NCI-H748 (cell line): ENCODE data around the gene FCHSD2.
"Not testable (repeated sequence)": the region's sequence is repeated elsewhere in the genome, so short reads cannot be mapped to it uniquely, and the experiment has no call there.

ENCODE experiments used
- DNase-seq: peaks from one replicate; lab custom pipeline; 2025; ENCODE audit not compliant: unreplicated experiment; lab: John Stamatoyannopoulos, UW

Gene FCHSD2

GRCh38 chr11:73072935-73073481 lies 69.1 kb downstream of the FCHSD2 start:
- peak; percentile 56 for DNase-seq

- DNase-seq, result no peak
These were observed 71.5 kb downstream of the FCHSD2 start for GRCh38 chr11:73070653-73071052.

DNA sequence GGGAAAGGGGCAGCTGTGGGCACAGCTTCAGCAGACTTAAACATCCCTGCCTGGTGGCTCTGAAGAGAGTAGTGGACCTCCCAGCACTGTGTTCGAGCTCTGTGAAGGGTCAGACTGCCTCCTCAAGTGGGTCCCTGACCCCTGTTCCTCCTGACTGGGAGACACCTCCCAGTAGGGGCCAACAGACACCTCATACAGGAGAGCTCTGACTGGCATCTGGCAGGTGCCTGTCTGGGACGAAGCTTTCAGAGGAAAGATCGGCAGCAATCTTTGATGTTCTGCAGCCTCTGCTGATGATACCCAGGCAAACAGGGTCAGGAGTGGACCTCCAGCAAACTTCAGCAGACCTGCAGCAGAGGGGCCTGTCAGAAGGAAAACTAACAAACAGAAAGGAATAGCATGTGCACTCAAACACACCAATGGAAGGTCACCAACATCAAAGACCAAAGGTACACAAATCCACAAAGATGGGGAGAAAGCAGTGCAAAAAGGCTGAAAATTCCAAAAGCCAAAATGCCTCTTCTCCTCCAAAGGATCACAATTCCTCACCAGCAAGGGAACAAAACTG lies 80.2 kb downstream of the FCHSD2 start:
- not testable (repeated sequence) for DNase-seq

DNA sequence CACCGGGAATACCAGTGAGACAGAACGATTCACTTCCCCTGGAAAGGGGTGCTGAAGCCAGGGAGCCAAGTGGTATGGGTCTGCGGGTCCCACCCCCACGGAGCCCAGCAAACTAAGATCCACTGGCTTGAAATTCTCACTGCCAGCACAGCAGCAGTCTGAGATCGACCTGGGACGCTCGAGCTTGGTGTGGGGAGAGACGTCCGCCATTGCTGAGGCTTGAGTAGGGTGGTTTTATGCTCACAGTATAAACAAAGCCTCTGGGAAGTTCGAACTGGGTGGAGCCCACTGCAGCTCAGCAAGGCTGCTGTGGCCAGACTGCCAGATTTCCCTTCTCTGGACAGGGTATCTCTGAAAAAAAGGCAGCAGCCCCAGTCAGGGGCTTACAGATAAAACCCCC lies 80.7 kb downstream of the FCHSD2 start:
- peak; percentile 35 for DNase-seq

DNA sequence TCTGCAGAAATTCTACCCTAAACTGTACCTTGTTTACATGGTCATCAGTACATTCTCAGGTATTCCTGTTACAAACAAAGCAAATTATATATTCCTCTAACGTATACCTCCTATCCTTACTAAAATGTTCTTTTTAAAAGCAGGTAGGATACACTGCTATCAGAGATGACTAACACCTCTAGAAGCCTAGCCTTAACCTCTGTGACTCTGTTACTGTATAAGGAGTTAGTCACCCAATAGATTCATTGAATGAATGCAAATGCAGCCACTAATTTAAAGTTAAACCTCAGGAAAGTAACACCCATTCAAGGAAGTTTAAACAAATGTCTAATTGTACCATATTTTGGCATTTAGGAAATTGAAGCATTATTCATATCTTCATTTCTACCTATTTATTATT lies 82.2 kb downstream of the FCHSD2 start:
- no peak for DNase-seq

GRCh38 chr11:73058989-73059674 lies 83.0 kb downstream of the FCHSD2 start:
- no peak for DNase-seq

- DNase-seq, result no peak
These were observed 86.3 kb downstream of the FCHSD2 start for GRCh38 chr11:73055655-73056354.

GRCh38 chr11:73055002-73055401 lies 87.1 kb downstream of the FCHSD2 start:
- no peak for DNase-seq

DNA sequence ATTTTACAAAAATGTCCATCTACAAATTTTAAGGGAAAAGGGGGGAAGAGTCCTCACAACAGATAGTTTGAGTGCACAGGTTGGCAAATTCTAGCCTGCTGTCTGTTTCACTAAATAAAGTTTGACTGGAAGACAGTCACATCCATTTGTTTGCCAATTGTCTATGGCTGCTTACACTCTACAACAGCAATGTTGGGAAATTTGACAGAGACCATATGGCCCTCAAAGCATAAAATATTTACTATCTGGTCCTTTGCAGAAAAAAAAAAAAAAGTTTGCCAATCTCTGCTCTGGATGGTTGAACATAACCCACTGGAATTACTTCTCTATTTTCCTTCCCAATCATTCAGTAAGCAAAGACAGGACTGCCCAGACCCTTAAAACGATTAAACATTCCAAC lies 88.2 kb downstream of the FCHSD2 start:
- no peak for DNase-seq

GRCh38 chr11:73048446-73048845 lies 93.7 kb downstream of the FCHSD2 start:
- no peak for DNase-seq

- peak; percentile 90 for DNase-seq
These were observed 94.2 kb downstream of the FCHSD2 start for GRCh38 chr11:73047773-73048371.

DNA sequence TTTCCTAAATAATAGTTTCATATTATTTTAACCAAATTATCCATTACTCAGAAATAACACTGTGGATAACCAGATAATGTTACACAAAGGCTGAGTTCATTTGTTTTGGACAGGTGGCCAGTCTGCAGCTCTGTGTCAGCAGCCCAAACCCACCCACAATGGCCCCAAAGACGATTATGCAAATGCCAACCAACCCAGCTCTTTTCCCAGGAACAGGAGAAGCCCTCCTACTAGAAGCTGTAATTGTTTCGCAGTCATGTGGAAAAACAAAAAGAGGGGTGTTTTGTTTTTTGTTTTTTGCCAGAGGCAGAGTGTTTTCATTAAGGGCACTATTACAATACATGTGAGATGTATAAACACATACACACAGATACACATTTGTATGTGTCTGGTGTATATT lies 102.1 kb downstream of the FCHSD2 start:
- peak; percentile 21 for DNase-seq

- DNase-seq, result no peak
These were observed 107.3 kb downstream of the FCHSD2 start for GRCh38 chr11:73034777-73035176.

GRCh38 chr11:73034331-73034730 lies 107.8 kb downstream of the FCHSD2 start:
- DNase-seq, result no peak

DNA sequence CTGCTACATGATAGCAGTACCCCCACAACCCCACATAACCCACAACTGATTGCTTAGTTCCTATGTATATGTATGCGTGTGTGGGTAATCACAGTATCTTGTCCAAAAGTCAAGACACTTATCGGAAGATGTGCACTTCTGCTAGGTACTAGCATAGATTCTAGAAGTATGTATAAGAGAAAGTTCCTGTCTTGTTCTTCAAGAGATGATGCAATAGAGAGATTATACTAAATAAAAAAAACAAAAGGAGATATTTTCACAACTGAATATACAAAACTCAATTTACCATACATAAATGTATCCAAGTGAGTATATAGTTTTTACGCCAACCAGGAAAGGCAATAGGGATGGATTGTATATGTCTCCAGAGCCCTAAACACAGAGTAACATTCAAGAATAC lies 112.0 kb downstream of the FCHSD2 start:
- DNase-seq, result no peak

- no peak for DNase-seq
These were observed 112.7 kb downstream of the FCHSD2 start for GRCh38 chr11:73029403-73029802.

GRCh38 chr11:73028611-73029010 lies 113.5 kb downstream of the FCHSD2 start:
- DNase-seq, result no peak

DNA sequence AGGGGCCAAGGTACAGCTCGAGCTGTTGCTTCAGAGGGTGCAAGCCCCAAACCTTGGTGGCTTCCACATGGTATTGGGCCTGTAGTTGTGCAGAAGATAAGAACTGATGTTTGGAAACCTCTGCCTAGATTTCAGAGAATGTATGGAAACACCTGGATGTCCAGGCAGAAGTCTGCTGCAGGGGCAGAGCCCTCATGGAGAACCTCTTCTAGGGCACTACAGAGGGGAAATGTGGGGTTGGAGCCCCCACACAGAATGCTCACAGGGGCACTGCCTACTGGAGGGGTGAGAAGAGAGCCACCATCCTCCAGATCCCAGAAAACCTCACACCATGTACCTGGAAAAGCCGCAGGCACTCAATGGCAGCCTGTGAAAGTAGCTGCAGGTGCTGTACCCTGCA lies 114.3 kb downstream of the FCHSD2 start:
- DNase-seq, result not testable (repeated sequence)

- no peak for DNase-seq
These were observed 117.5 kb downstream of the FCHSD2 start for GRCh38 chr11:73024639-73025038.

DNA sequence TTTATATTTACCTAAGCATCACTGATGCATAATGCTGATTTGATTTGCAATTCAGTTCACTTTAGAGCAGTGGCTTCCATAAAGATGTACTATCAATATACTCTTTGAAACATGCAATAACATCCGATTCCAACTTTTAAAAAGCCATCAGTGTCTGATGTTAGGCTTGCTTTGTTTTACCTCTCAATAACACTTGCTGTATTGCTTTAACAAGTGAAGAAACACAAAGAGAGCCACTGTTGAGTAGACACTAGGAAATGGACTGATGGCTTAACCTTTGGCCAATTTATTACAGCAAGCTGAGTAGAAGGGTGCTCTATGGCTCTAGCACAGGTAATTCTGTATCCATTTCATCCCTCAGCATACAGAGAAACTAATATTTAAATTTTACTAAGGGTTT lies 122.1 kb downstream of the FCHSD2 start:
- DNase-seq, result no peak

DNA sequence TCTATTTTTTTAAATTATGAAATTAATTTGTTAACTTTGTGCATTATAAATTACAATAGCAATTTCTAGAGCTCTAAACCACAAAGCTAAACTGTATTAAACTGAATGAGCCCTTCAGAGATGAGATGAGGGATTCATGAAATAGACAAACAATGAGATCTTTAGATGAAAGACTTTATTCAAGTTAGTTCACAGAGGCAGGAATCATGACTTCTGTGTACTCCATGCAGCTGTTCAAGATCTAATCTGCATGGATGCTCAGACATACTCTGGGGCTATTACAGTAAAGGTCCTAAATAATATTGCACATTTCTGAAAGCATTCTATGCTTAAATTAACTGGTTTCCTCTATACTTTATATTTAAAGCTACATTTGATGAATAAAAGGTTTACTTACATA lies 122.7 kb downstream of the FCHSD2 start:
- no peak for DNase-seq

DNA sequence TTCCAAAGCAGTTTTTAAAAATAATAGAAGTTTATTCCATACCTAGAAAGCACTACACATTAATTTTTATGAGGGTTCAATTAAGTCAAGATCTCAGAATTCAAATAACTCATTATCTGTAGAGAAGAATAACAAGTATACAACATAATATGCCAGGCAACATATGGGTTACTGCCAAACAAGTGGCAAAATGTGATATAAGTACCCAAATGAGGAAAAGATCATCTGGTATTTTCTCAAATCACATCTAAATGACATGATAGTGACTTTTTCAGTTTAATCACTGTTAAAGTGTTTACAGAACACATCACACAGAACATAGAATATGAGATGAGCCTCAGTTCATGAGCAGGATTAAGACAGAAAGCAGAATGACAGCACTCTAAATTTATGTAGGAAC lies 123.3 kb downstream of the FCHSD2 start:
- DNase-seq, result no peak
